Endothelial cell of umbilical vein (primary cell): ENCODE data around the gene SEMA4D. TPM values are rescaled to one million over a fixed set of nuclear protein-coding genes. Genes with fewer than 3 reads are reported as not detected.

Experiments
- BruUV-seq: library from RNA; stranded (reverse); fragments of 400-500 nt; replicated peaks from 2 replicates; lab custom pipeline; 2021; lab: Mats Ljungman, UMichigan
- CTCF ChIA-PET: fragments of 300-600, 350-600 bp; sonication (Branson Sonifier 250); formaldehyde crosslinking; loops from one replicate; lab custom pipeline; 2021; ENCODE audit warnings: antibody characterized with exemption, inconsistent platforms; lab: Charles Lee
- POLR2A ChIA-PET: fragments of 300-600, 350-600 bp; sonication (Branson Sonifier 250); formaldehyde crosslinking; loops from one replicate; lab custom pipeline; 2021; ENCODE audit warnings: antibody characterized with exemption, inconsistent platforms; lab: Charles Lee
- DNase-seq: peaks from one replicate; pipeline ENCODE4 v3.0.0-alpha.2; 2011; ENCODE audit warnings: low read depth, low spot score
- FAIRE-seq: peaks from 2 replicates; lab custom pipeline; 2011; peaks lifted over from hg19 to GRCh38; lab: Jason Lieb, UNC
- H2AFZ ChIP-seq: 2 replicates; pipeline ENCODE4 v1.6.0; 2012; ENCODE audit warnings: low read depth, low read length, control low read depth, inconsistent platforms
- H3K27ac ChIP-seq: 2 replicates; pipeline ENCODE4 v1.5.1; 2011; ENCODE audit warnings: low read depth, mild to moderate bottlenecking, control low read depth, low read length, moderate library complexity; ENCODE audit not compliant: insufficient read depth
- H3K27me3 ChIP-seq, 2 experiments: 2 replicates each; pipeline versions ENCODE4 v1.6.0 to v1.6.1; 2011; ENCODE audit warnings: low read length in 2 of 2, mixed read lengths in 1 of 2; ENCODE audit not compliant: control insufficient read depth in 2 of 2, insufficient read depth in 2 of 2
- H3K36me3 ChIP-seq, 2 experiments: 2 replicates in 1 of 2; 3 replicates in 1 of 2; pipeline ENCODE4 v1.5.1; 2011; ENCODE audit warnings: low read length in 2 of 2, mild to moderate bottlenecking in 1 of 2, moderate library complexity in 1 of 2; ENCODE audit not compliant: control insufficient read depth in 2 of 2, insufficient read depth in 2 of 2; ENCODE audit errors: extremely low read depth in 1 of 2
- H3K4me1 ChIP-seq: 3 replicates; pipeline ENCODE4 v1.5.1; 2011; ENCODE audit warnings: mild to moderate bottlenecking, low read length; ENCODE audit not compliant: control insufficient read depth, insufficient read depth; ENCODE audit errors: extremely low read depth
- H3K4me2 ChIP-seq: 2 replicates; pipeline ENCODE4 v1.6.1; 2011; ENCODE audit warnings: low read length, control low read depth, mixed read lengths; ENCODE audit not compliant: insufficient read depth
- H3K4me3 ChIP-seq, 3 experiments: fragments of 200-600 bp in 1 of 3; sonication (generic), shearing (Covaris generic) in 1 of 3; replicated peaks in 1 of 3; 2 replicates each; pipeline ENCODE4 v1.5.1; 2011 to 2016; ENCODE audit warnings: control low read depth in 3 of 3, low read length in 3 of 3, mild to moderate bottlenecking in 2 of 3, inconsistent platforms in 1 of 3, low read depth in 1 of 3, moderate library complexity in 1 of 3; ENCODE audit not compliant: insufficient read depth in 1 of 3
- H3K79me2 ChIP-seq: 2 replicates; pipeline ENCODE4 v1.6.0; 2012; ENCODE audit warnings: low read length, inconsistent platforms; ENCODE audit not compliant: control insufficient read depth, insufficient read depth
- H3K9ac ChIP-seq: replicated peaks from 2 replicates; pipeline ENCODE3; 2011; ENCODE audit warnings: low read length, control low read depth; ENCODE audit not compliant: insufficient read depth; ENCODE audit errors: extremely low read depth
- H3K9me1 ChIP-seq: replicated peaks from 3 replicates; pipeline ENCODE4 v1.6.0; 2011; ENCODE audit warnings: mild to moderate bottlenecking, low read length; ENCODE audit not compliant: control insufficient read depth, insufficient read depth; ENCODE audit errors: extremely low read depth
- H3K9me3 ChIP-seq: replicated peaks from 2 replicates; pipeline ENCODE4 v1.5.1; 2012; ENCODE audit warnings: low read length, inconsistent platforms; ENCODE audit not compliant: control insufficient read depth, insufficient read depth
- H4K20me1 ChIP-seq: replicated peaks from 2 replicates; pipeline ENCODE3; 2011; ENCODE audit warnings: mild to moderate bottlenecking, low read length; ENCODE audit not compliant: control insufficient read depth, insufficient read depth; ENCODE audit errors: extremely low read depth
- EZH2 ChIP-seq: IDR thresholded peaks from 2 replicates; pipeline ENCODE4 v1.6.1; 2012; ENCODE audit warnings: borderline replicate concordance, low read depth, mild to moderate bottlenecking, moderate library complexity, low read length, inconsistent platforms; ENCODE audit not compliant: severe bottlenecking
- FOS ChIP-seq: IDR thresholded peaks from 2 replicates; pipeline ENCODE4 v1.6.1; 2011; ENCODE audit warnings: mild to moderate bottlenecking, low read length, moderate library complexity, borderline replicate concordance; ENCODE audit not compliant: insufficient read depth
- GATA2 ChIP-seq: IDR thresholded peaks from 2 replicates; pipeline ENCODE4 v1.7.0; 2011; ENCODE audit warnings: low read depth, mild to moderate bottlenecking, moderate library complexity, mixed read lengths, low read length; ENCODE audit not compliant: insufficient read length, insufficient read depth
- JUN ChIP-seq: IDR thresholded peaks from 2 replicates; pipeline ENCODE4 v1.6.1; 2011; ENCODE audit warnings: borderline replicate concordance, low read depth; ENCODE audit not compliant: insufficient read length, insufficient read depth
- MAX ChIP-seq: IDR thresholded peaks from 2 replicates; pipeline ENCODE4 v1.6.1; 2011; ENCODE audit not compliant: insufficient read depth, insufficient read length
- MYC ChIP-seq: IDR thresholded peaks from one replicate; pipeline ENCODE4 v1.6.1; 2011; ENCODE audit warnings: mild to moderate bottlenecking, low read depth, low read length
- POLR2A ChIP-seq: IDR thresholded peaks from 2 replicates; pipeline ENCODE4 v1.6.1; 2012; ENCODE audit warnings: low read depth, mild to moderate bottlenecking, control low read depth, low read length
- POLR2AphosphoS5 ChIP-seq: IDR thresholded peaks from 2 replicates; pipeline ENCODE4 v1.6.1; 2012; ENCODE audit warnings: low read depth, mild to moderate bottlenecking, control low read depth, low read length, moderate library complexity; ENCODE audit not compliant: insufficient read depth
- dilution Hi-C: fragments of 300-500 bp; cut with MboI; formaldehyde crosslinking; loops from one replicate; pipeline ENCODE4 v1.15.0; 2019; ENCODE audit warnings: low sequenced_read_pairs; ENCODE audit not compliant: extremely low pct_ligation_motif_present
- intact Hi-C: fragments of 100-400 bp; cut with micrococcal nuclease; formaldehyde crosslinking; loops from one replicate; pipeline ENCODE4 v1.10.0; 2022
- polyA plus RNA-seq, 4 experiments: library from polyadenylated mRNA; depleted of rRNA in 3 of 4; stranded (reverse) in 3 of 4; unstranded in 1 of 4; fragments of >200 nt; gene quantifications; 2 replicates each; pipeline versions ENCODE4 v1.2.1 to v1.2.3, GENCODE V29; 2011 to 2012; ENCODE audit warnings: missing spikeins in 1 of 4
- total RNA-seq: library from RNA; stranded (reverse); gene quantifications from 2 replicates; pipeline ENCODE4 v1.2.3, GENCODE V29; 2021
- TF ChIP-seq, protein P1 (sequence below), 2 donors: IDR thresholded peaks; 1 replicate in 1 of 2; 2 replicates in 1 of 2; pipeline ENCODE4 v1.5.1; 2011; ENCODE audit warnings: low read length in 2 of 2, mild to moderate bottlenecking in 2 of 2, moderate library complexity in 2 of 2, control low read depth in 1 of 2, inconsistent platforms in 1 of 2, low read depth in 1 of 2; ENCODE audit not compliant: insufficient read depth in 1 of 2; ENCODE audit errors: extremely low read depth in 1 of 2

SEMA4D gene
- total and polyA plus RNA-seq, 2 donors (not counting 3 experiments of a cell fraction or from before 2014, with no cell fraction given), result 3.9 to 15.7 TPM

- intact Hi-C loops, result no loop called here
- ChIA-PET POLR2A (no interaction called here), CTCF (interaction anchor here (1.0 kb wide), 1 partner anchor 186 kb away, joined by 5 read pairs; no protein-coding TSS in a partner anchor)
Observed at GRCh38 chr9:89363311-89363670, 134.6 kb downstream of the SEMA4D start.

More at GRCh38 chr9:89363311-89363670, 134.6 kb downstream of the SEMA4D start:
- no TSS peak for BruUV-seq
- Histone ChIP-seq H3K9me1 (no peaks in the 10 kb centered on the region), H4K20me1 (no peaks in the 10 kb centered on the region), H2AFZ (no peak overlapping the region), H3K9me3 (no peaks in the 10 kb centered on the region), H3K9ac (no peak overlapping the region), H3K79me2 (no peaks in the 10 kb centered on the region), H3K4me2 (no peak overlapping the region), H3K27me3 (no peaks in the 10 kb centered on the region), H3K4me1 (peaks cover 7% of the 10 kb centered on the region), H3K36me3 (peaks cover 9 to 12% of the 10 kb centered on the region in 2 experiments), H3K4me3 (no peak overlapping the region), H3K27ac (no peak overlapping the region)
- DNase-seq (no peak), FAIRE-seq (no peak)
- TF ChIP-seq FOS (no peak), JUN (no peak), POLR2AphosphoS5 (no peak), POLR2A (no peak), EZH2 (no peak), GATA2 (no peak), MAX (no peak), MYC (no peak)
- TF ChIP-seq, protein P1, sequence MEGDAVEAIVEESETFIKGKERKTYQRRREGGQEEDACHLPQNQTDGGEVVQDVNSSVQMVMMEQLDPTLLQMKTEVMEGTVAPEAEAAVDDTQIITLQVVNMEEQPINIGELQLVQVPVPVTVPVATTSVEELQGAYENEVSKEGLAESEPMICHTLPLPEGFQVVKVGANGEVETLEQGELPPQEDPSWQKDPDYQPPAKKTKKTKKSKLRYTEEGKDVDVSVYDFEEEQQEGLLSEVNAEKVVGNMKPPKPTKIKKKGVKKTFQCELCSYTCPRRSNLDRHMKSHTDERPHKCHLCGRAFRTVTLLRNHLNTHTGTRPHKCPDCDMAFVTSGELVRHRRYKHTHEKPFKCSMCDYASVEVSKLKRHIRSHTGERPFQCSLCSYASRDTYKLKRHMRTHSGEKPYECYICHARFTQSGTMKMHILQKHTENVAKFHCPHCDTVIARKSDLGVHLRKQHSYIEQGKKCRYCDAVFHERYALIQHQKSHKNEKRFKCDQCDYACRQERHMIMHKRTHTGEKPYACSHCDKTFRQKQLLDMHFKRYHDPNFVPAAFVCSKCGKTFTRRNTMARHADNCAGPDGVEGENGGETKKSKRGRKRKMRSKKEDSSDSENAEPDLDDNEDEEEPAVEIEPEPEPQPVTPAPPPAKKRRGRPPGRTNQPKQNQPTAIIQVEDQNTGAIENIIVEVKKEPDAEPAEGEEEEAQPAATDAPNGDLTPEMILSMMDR (IDR thresholded peaks at IDR 0.05; ENCODE audit: extremely low read depth in 1 of 2, insufficient read depth in 1 of 2, low read depth in 1 of 2, low read length in 2 of 2), result no peak
- dilution Hi-C loops, result no loop called here
